Central memory CD4-positive, alpha-beta T cell (primary cell): ENCODE measurements around the gene GFOD1.
"Not testable (repeated sequence)": the region's sequence is repeated elsewhere in the genome, so short reads cannot be mapped to it uniquely, and the experiment has no call there.

ENCODE experiments used
- DNase-seq: peaks from one replicate; pipeline ENCODE4 v3.0.0; 2022

The GFOD1 gene

GRCh38 chr6:13511141-13511571 lies 23.8 kb upstream of the GFOD1 start:
- DNase-seq: not testable (repeated sequence)

- not testable (repeated sequence) for DNase-seq
Measured at GRCh38 chr6:13510433-13510832, 23.0 kb upstream of the GFOD1 start.

GRCh38 chr6:13508711-13509705 lies 21.6 kb upstream of the GFOD1 start:
- no peak for DNase-seq

- DNase-seq: no peak
Measured at GRCh38 chr6:13507306-13507860, 20.0 kb upstream of the GFOD1 start.

- DNase-seq: no peak
Measured at GRCh38 chr6:13505345-13505734, 17.9 kb upstream of the GFOD1 start.

GRCh38 chr6:13504611-13505344 lies 17.4 kb upstream of the GFOD1 start:
- no peak for DNase-seq

GRCh38 chr6:13500915-13501314 lies 13.5 kb upstream of the GFOD1 start:
- DNase-seq: no peak

- DNase-seq: no peak
Measured at GRCh38 chr6:13500264-13500663, 12.9 kb upstream of the GFOD1 start.

GRCh38 chr6:13496513-13497190 lies 9.3 kb upstream of the GFOD1 start:
- DNase-seq: no peak

GRCh38 chr6:13495818-13496217 lies 8.4 kb upstream of the GFOD1 start:
- DNase-seq: no peak

- no peak for DNase-seq
Measured at GRCh38 chr6:13495112-13495776, 7.8 kb upstream of the GFOD1 start.

GRCh38 chr6:13494137-13494536 lies 6.7 kb upstream of the GFOD1 start:
- no peak for DNase-seq

- no peak for DNase-seq
Measured at GRCh38 chr6:13493147-13493546, 5.7 kb upstream of the GFOD1 start.

GRCh38 chr6:13492357-13492756 lies 5.0 kb upstream of the GFOD1 start:
- no peak for DNase-seq

GRCh38 chr6:13491538-13491937 lies 4.1 kb upstream of the GFOD1 start:
- no peak for DNase-seq

GRCh38 chr6:13490402-13490801 lies 3.0 kb upstream of the GFOD1 start:
- no peak for DNase-seq

- DNase-seq: no peak
Measured at GRCh38 chr6:13488896-13489237, 1.5 kb upstream of the GFOD1 start.

GRCh38 chr6:13488015-13488895 lies 855 bp upstream of the GFOD1 start:
- DNase-seq: no peak

- peak; percentile 38 for DNase-seq
Measured at GRCh38 chr6:13486679-13487121, 700 bp downstream of the GFOD1 start.

- no peak for DNase-seq
Measured at GRCh38 chr6:13485923-13486562, 1.4 kb downstream of the GFOD1 start.

- DNase-seq: no peak
Measured at GRCh38 chr6:13485303-13485702, 2.1 kb downstream of the GFOD1 start.
